ENCODE data around the gene CPZ.

GRCh38 chr4:8593264-8594096 lies 915 bp downstream of the CPZ start:
- TF ChIP-seq TAF1 (IDR thresholded peaks at IDR 0.05; ENCODE audit: borderline replicate concordance, insufficient read depth, low read length), result no peak
- TF ChIP-seq POLR2AphosphoS5 (IDR thresholded peaks at IDR 0.05; ENCODE audit: low read depth, low read length), result no peak
- no peak for TF ChIP-seq REST (IDR thresholded peaks at IDR 0.05; ENCODE audit: insufficient read depth in 1 of 2, low read depth in 2 of 2, low read length in 2 of 2)
- no peak for TF ChIP-seq FOXP2 (optimal IDR thresholded peaks at IDR 0.05; ENCODE audit: borderline replicate concordance, extremely low read depth, extremely low read length, insufficient read depth)

Data from PFSK-1 (cell line).